Measurements from ENCODE around the gene SERTM1. TPM values are rescaled to one million over a fixed set of nuclear protein-coding genes. Genes with fewer than 3 reads are reported as not detected.

Gene SERTM1
- total RNA-seq, 1 experiment from 2014 or later: 1.3 TPM

DNA sequence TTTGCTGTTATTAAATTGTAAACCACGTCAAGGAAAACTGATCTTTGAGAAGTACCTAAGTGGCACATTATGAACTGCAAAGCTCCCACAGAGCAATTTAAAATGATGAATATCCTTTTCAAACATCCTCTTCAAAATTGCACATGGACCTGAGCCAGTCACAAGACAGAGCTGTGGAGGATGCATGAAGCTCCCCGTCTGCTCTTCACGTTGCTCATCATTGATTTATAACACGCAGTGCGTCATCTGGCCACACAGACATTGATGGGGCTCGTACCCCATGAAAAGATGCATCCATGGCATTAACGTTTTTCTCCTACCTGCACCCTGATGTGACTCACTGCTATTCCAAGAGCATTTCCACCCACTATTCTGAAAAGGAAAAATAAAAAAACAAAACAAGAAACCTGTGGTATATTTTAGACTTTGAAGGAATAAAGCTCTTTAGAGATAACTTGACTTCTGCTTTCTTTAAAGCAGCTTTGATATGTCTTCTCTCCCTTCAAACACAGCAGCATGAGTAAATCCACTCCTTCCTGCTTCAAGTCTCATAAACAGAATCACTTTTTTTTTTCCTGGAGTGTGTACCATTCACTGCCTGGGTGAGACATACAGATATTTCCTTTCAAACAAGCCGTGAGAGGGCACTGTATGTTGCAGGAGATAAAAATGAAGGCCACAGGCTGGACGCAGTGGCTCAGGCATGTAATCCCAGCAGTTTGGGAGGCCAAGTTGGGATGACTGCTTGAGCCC, 7.2 kb upstream of the SERTM1 start:
- TF ChIP-seq GTF2I (CRISPR knock-in tag; conservative IDR thresholded peaks at IDR 0.05): no peak
- TF ChIP-seq, protein P1, sequence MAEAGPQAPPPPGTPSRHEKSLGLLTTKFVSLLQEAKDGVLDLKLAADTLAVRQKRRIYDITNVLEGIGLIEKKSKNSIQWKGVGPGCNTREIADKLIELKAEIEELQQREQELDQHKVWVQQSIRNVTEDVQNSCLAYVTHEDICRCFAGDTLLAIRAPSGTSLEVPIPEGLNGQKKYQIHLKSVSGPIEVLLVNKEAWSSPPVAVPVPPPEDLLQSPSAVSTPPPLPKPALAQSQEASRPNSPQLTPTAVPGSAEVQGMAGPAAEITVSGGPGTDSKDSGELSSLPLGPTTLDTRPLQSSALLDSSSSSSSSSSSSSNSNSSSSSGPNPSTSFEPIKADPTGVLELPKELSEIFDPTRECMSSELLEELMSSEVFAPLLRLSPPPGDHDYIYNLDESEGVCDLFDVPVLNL (CRISPR knock-in tag; IDR thresholded peaks at IDR 0.05; ENCODE audit: borderline replicate concordance, low read depth): no peak
- TF ChIP-seq ZNF281 (CRISPR knock-in tag; IDR thresholded peaks at IDR 0.05): no peak
- TF ChIP-seq PRRX2 (CRISPR knock-in tag; IDR thresholded peaks at IDR 0.05): no peak
- TF ChIP-seq ZNF425 (CRISPR knock-in tag; conservative IDR thresholded peaks at IDR 0.05): no peak
- no peak for TF ChIP-seq ETV6 (CRISPR knock-in tag; IDR thresholded peaks at IDR 0.05)
- ChIA-PET POLR2A (no interaction called here), CTCF (no interaction called here)
- Mint-ChIP-seq H3K27me3 (ENCODE audit: low read depth) (peaks cover 14% of the 10 kb centered on the region), H3K36me3 (no peaks in the 10 kb centered on the region), H3K9me3 (peaks cover 3% of the 10 kb centered on the region; the same call in 1 of the 2 replicates), H3K4me3 (no peak overlapping the region), H3K4me1 (no peaks in the 10 kb centered on the region), H3K27ac (no peak overlapping the region)
- DNase-seq (ENCODE audit: low spot score) (no peak), ATAC-seq (no peak)

GRCh38 chr13:36668316-36668715, 5.5 kb upstream of the SERTM1 start:
- no peak overlapping the region for H3K4me3 Mint-ChIP-seq

DNA sequence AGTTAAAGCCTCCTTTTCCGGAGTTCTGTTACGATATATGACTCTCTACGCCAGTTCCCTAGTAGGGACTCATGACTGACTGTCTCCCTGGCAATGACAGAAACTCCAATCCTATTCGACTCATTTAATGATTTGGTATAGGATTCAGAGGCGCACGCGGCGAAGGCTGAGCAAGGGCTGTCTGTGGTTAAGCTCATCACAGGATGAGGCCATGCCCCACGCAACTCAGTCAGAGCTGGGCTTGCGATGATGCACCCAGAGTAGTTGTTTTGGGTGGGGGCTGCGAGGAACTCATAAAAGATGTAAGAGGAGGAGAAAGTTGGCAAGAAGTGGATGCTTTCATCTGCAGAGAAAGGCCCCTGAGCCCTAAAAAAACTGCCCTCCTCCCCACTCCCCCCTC, 468 bp upstream of the SERTM1 start:
- Mint-ChIP-seq H3K27ac (no peak overlapping the region), H3K27me3 (ENCODE audit: low read depth) (peaks cover 67% of the 10 kb centered on the region), H3K9me3 (peaks cover 3% of the 10 kb centered on the region; the same call in 1 of the 2 replicates), H3K4me1 (peaks cover 7% of the 10 kb centered on the region), H3K4me3 (peak overlapping the region; percentile 88), H3K36me3 (no peaks in the 10 kb centered on the region)
- no peak; the same call in 1 of the 2 replicates for ATAC-seq
- DNase-seq (ENCODE audit: low spot score): no peak
- POLR2A ChIA-PET: no interaction called here
- CTCF ChIA-PET: interaction anchor here (0.9 kb wide), 1 partner anchor 142 kb away, joined by 4 read pairs; no protein-coding TSS in a partner anchor
- no peak for TF ChIP-seq HMGXB4 (CRISPR knock-in tag; IDR thresholded peaks at IDR 0.05)
- no peak for TF ChIP-seq SMAD3 (CRISPR knock-in tag; IDR thresholded peaks at IDR 0.05; ENCODE audit: borderline replicate concordance)
- TF ChIP-seq ZBTB21 (CRISPR knock-in tag; IDR thresholded peaks at IDR 0.05; ENCODE audit: borderline replicate concordance): no peak
- TF ChIP-seq NFATC4 (CRISPR knock-in tag; IDR thresholded peaks at IDR 0.05): no peak
- no peak for TF ChIP-seq CREM (CRISPR knock-in tag; IDR thresholded peaks at IDR 0.05)
- TF ChIP-seq ERG (CRISPR knock-in tag; IDR thresholded peaks at IDR 0.05): no peak
- no peak for TF ChIP-seq MLX (CRISPR knock-in tag; IDR thresholded peaks at IDR 0.05)
- no peak for TF ChIP-seq ZNF317 (CRISPR knock-in tag; IDR thresholded peaks at IDR 0.05; ENCODE audit: borderline replicate concordance, low read depth)
- TF ChIP-seq, protein P2, sequence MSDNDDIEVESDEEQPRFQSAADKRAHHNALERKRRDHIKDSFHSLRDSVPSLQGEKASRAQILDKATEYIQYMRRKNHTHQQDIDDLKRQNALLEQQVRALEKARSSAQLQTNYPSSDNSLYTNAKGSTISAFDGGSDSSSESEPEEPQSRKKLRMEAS (CRISPR knock-in tag; IDR thresholded peaks at IDR 0.05): no peak
- no peak for TF ChIP-seq TCF7 (CRISPR knock-in tag; IDR thresholded peaks at IDR 0.05; ENCODE audit: low read depth)

More at GRCh38 chr13:36668316-36668715, 5.5 kb upstream of the SERTM1 start:
- Mint-ChIP-seq H3K27ac (no peak overlapping the region), H3K36me3 (no peaks in the 10 kb centered on the region), H3K4me1 (peaks cover 2% of the 10 kb centered on the region; the same call in 1 of the 2 replicates), H3K9me3 (peaks cover 3% of the 10 kb centered on the region; the same call in 1 of the 2 replicates), H3K27me3 (ENCODE audit: low read depth) (peaks cover 30% of the 10 kb centered on the region)
- DNase-seq (ENCODE audit: low spot score) (no peak), ATAC-seq (no peak)
- no peak for TF ChIP-seq ZNF121 (CRISPR knock-in tag; IDR thresholded peaks at IDR 0.05)
- TF ChIP-seq ZBTB43 (CRISPR knock-in tag; IDR thresholded peaks at IDR 0.05): no peak
- POLR2A ChIA-PET: no interaction called here
- CTCF ChIA-PET: no interaction called here

Data from WTC11 (cell line).